T-cell (primary cell): ENCODE data around the gene FAM234B. TPM values are rescaled to one million over a fixed set of nuclear protein-coding genes. Genes with fewer than 3 reads are reported as not detected.

Experiments used
- ATAC-seq, 4 experiments: fragments of 200-7000 bp in 3 of 4; fragments of 150-1000 bp in 1 of 4; cut with Tn5 transposase; replicated peaks in 1 of 4; 1 replicate in 3 of 4; 2 replicates in 1 of 4; pipeline ENCODE4 v1.10.0; 2021; ENCODE audit warnings: moderate library complexity in 3 of 4, mild to moderate bottlenecking in 2 of 4, moderate number of reproducible peaks in 1 of 4
- CTCF ChIA-PET, 2 donors: fragments of 300-600 bp; sonication (Branson Sonifier 250); formaldehyde crosslinking; loops; one replicate each; lab custom pipeline; 2022; ENCODE audit warnings: antibody characterized with exemption in 2 of 2; lab: Charles Lee
- POLR2A ChIA-PET, 2 donors: fragments of 300-600 bp; sonication (Branson Sonifier 250); formaldehyde crosslinking; loops; one replicate each; lab custom pipeline; 2022; ENCODE audit warnings: antibody characterized with exemption in 2 of 2; lab: Charles Lee
- DNase-seq, 35 experiments: peaks; one replicate each; pipeline versions ENCODE4 v3.0.0 to v3.0.0-alpha.2; 2013 to 2023
- H3K27ac ChIP-seq: one replicate; pipeline ENCODE4 v1.5.1; 2013; ENCODE audit warnings: low read length
- H3K27me3 ChIP-seq, 2 experiments: replicated peaks in 1 of 2; 1 replicate in 1 of 2; 2 replicates in 1 of 2; pipeline versions ENCODE4 v1.6.1 to v1.7.0; 2013; ENCODE audit warnings: low read length in 1 of 2, mixed read lengths in 1 of 2; ENCODE audit not compliant: control insufficient read depth in 2 of 2, insufficient read depth in 2 of 2; ENCODE audit errors: extremely low read depth in 1 of 2
- H3K36me3 ChIP-seq, 2 donors: 1 replicate in 1 of 2; 2 replicates in 1 of 2; pipeline versions ENCODE4 v1.6.1 to v1.7.0; 2013; ENCODE audit warnings: low read length in 1 of 2; ENCODE audit not compliant: control insufficient read depth in 2 of 2, insufficient read depth in 1 of 2; ENCODE audit errors: extremely low read depth in 1 of 2
- H3K4me1 ChIP-seq, 2 experiments: 1 replicate in 1 of 2; 2 replicates in 1 of 2; pipeline versions ENCODE4 v1.6.1 to v1.7.0; 2013; ENCODE audit warnings: low read length in 2 of 2, mixed read lengths in 1 of 2; ENCODE audit not compliant: insufficient read depth in 2 of 2, control insufficient read depth in 1 of 2; ENCODE audit errors: extremely low read depth in 1 of 2
- H3K4me3 ChIP-seq, 2 donors: 1 replicate in 1 of 2; 2 replicates in 1 of 2; pipeline versions ENCODE4 v1.5.1 to v1.7.0; 2013; ENCODE audit warnings: mild to moderate bottlenecking in 2 of 2, low read length in 1 of 2, moderate library complexity in 1 of 2; ENCODE audit not compliant: control insufficient read depth in 1 of 2; ENCODE audit errors: extremely low read depth in 1 of 2
- H3K9me3 ChIP-seq: 2 replicates; pipeline ENCODE4 v1.7.0; 2013
- H3K27ac Mint-ChIP-seq, 2 donors: one replicate each; pipeline ENCODE4 v1.8.0; 2020 to 2021; ENCODE audit warnings: mild to moderate bottlenecking in 2 of 2, mixed read lengths in 2 of 2
- H3K27me3 Mint-ChIP-seq, 2 donors: one replicate each; pipeline ENCODE4 v1.8.0; 2021 to 2022; ENCODE audit warnings: mixed read lengths in 2 of 2
- H3K36me3 Mint-ChIP-seq: one replicate; pipeline ENCODE4 v1.8.0; 2021; ENCODE audit warnings: mixed read lengths
- H3K4me1 Mint-ChIP-seq, 3 donors: one replicate each; pipeline ENCODE4 v1.8.0; 2020 to 2022; ENCODE audit warnings: mixed read lengths in 3 of 3, mild to moderate bottlenecking in 1 of 3
- H3K4me3 Mint-ChIP-seq, 3 donors: one replicate each; pipeline ENCODE4 v1.8.0; 2020 to 2022; ENCODE audit warnings: mild to moderate bottlenecking in 3 of 3, mixed read lengths in 3 of 3, moderate library complexity in 3 of 3
- H3K9me3 Mint-ChIP-seq, 3 donors: one replicate each; pipeline ENCODE4 v1.8.0; 2020 to 2022; ENCODE audit warnings: mixed read lengths in 3 of 3
- WGBS: methylation state at CpG from one replicate; pipeline ENCODE4 v1.1.5; 2013; ENCODE audit warnings: missing lambda C conversion rate; ENCODE audit not compliant: insufficient coverage; 5-methylcytosine and 5-hydroxymethylcytosine counted together
- total RNA-seq, 35 experiments: library from RNA in 6 of 35; stranded (reverse) in 6 of 35; fragments of 120-200 nt in 1 of 35; gene quantifications; one replicate each; pipeline versions ENCODE4 v1.2.1 to v1.2.4 and lab custom pipeline; 2013 to 2026

The FAM234B gene
- total RNA-seq, 5 donors from 2014 or later (not counting 1 experiment from before 2014, with no cell fraction given): 4.3 to 5.8 (median 4.6) TPM

DNA sequence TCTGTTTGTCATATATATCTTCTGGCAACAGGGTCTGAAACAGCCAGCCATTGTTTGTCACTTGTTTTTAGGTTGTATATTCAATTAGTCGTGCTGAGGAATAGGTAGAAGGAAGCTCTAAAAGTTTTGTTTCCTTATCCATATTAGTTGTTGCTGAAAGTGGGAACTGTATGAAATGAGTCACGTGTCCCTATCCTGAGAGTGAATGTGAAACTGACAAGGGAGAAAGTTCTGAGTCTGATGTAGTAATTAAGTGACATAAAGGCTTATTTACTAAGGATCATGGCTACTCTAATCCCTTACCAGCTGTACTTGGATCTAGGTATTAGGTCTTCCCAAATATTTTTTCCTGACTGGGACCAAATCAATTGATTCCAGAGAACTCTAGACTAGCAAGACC is 16.4 kb downstream of the FAM234B start:
- Histone ChIP-seq H3K36me3 (peaks cover 0 to 20% of the 10 kb centered on the region in 2 donors), H3K27ac (no peak overlapping the region), H3K9me3 (no peaks in the 10 kb centered on the region), H3K4me1 (no peaks in the 10 kb centered on the region), H3K4me3 (no peak overlapping the region), H3K27me3 (no peaks in the 10 kb centered on the region)
- 80% methylated on average over 1 of the region's 2 CpGs for WGBS
- ATAC-seq: no peak
- H3K27ac Mint-ChIP-seq: no peak overlapping the region
- H3K4me1 Mint-ChIP-seq: peaks cover 0 to under 1% (median 0%) of the 10 kb centered on the region in 3 donors
- no peak for DNase-seq
- H3K9me3 Mint-ChIP-seq: no peaks in the 10 kb centered on the region
- no peaks in the 10 kb centered on the region for H3K27me3 Mint-ChIP-seq
- peaks cover 73% of the 10 kb centered on the region for H3K36me3 Mint-ChIP-seq
- POLR2A ChIA-PET: no interaction called here
- CTCF ChIA-PET: interaction anchor here in 1 of 2 donors (0.6 kb wide), 1 partner anchor 89 kb away, joined by 4 read pairs; no protein-coding TSS in a partner anchor
- no peak overlapping the region for H3K4me3 Mint-ChIP-seq

GRCh38 chr12:13061377-13061776 is 17.2 kb downstream of the FAM234B start:
- Mint-ChIP-seq H3K36me3 (peaks cover 68% of the 10 kb centered on the region), H3K4me1 (no peaks in the 10 kb centered on the region), H3K4me3 (no peak overlapping the region), H3K27ac (no peak overlapping the region), H3K9me3 (no peaks in the 10 kb centered on the region), H3K27me3 (no peaks in the 10 kb centered on the region)
- H3K9me3 ChIP-seq: no peaks in the 10 kb centered on the region
- ChIA-PET CTCF (no interaction called here), POLR2A (no interaction called here)
- no peaks in the 10 kb centered on the region for H3K27me3 ChIP-seq
- WGBS: 79% methylated on average over 2 of the region's 5 CpGs
- H3K27ac ChIP-seq: no peak overlapping the region
- peaks cover 0 to 20% of the 10 kb centered on the region in 2 donors for H3K36me3 ChIP-seq
- DNase-seq (no peak), ATAC-seq (no peak)
- no peak overlapping the region for H3K4me3 ChIP-seq
- H3K4me1 ChIP-seq: no peaks in the 10 kb centered on the region

- Mint-ChIP-seq H3K36me3 (peaks cover 73% of the 10 kb centered on the region), H3K9me3 (no peaks in the 10 kb centered on the region), H3K27ac (no peak overlapping the region), H3K4me1 (peaks cover 0 to 3% (median 0%) of the 10 kb centered on the region in 3 donors), H3K4me3 (no peak overlapping the region), H3K27me3 (no peaks in the 10 kb centered on the region)
- Histone ChIP-seq H3K4me3 (no peak overlapping the region), H3K27me3 (no peaks in the 10 kb centered on the region), H3K27ac (no peak overlapping the region), H3K36me3 (peaks cover 0 to 20% of the 10 kb centered on the region in 2 donors), H3K4me1 (no peaks in the 10 kb centered on the region), H3K9me3 (no peaks in the 10 kb centered on the region)
- no peak for DNase-seq
- no peak for ATAC-seq
- POLR2A ChIA-PET: no interaction called here
- CTCF ChIA-PET: no interaction called here
- 100% methylated on average over 1 of the region's 5 CpGs for WGBS
Measured at GRCh38 chr12:13062669-13063068, 18.5 kb downstream of the FAM234B start.

DNA sequence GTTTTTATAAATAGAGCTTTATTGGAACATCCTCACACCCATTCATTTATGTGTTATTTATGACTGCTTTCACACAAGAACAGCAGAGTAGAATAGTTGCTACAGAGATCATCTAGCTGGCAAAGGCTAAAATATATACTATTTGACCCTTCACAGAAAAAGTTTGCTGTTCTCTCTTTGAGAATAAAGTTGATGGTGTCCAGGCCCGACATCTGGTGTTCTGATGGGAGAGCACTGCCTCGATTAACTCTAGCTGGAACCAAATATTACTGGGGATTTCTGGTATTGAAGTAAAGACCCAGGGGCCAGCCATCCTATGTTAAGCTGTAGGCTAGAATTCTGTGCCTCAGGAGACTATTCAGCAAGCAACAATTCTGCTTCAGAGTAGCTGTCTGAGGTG is 21.8 kb downstream of the FAM234B start:
- H3K4me1 ChIP-seq: no peaks in the 10 kb centered on the region
- peaks cover 68% of the 10 kb centered on the region for H3K36me3 Mint-ChIP-seq

DNA sequence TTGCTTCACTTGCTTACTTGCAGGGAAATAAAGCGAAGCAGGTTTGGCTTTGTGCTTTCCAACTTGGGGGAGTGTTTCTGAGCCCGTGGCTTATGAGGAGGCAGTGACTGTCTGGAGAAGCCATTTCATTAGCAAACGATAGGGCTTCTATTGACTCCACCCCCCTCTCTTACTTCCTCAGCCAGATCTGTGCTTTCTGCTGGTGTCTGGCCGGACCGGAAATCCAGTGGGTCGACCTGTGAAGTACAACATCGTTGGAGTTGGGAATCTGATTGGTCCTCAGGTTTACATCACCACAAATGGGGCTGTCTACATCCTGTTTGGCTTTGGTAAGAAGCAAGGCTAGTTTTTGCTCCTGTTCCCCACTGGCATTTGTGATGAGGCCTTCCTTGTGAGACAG is 22.3 kb downstream of the FAM234B start:
- Histone ChIP-seq H3K4me3 (no peak overlapping the region), H3K27me3 (no peaks in the 10 kb centered on the region), H3K4me1 (no peaks in the 10 kb centered on the region), H3K27ac (no peak overlapping the region), H3K9me3 (no peaks in the 10 kb centered on the region), H3K36me3 (peaks cover 0 to 15% of the 10 kb centered on the region in 2 donors)
- no peaks in the 10 kb centered on the region for H3K27me3 Mint-ChIP-seq
- no peak overlapping the region for H3K27ac Mint-ChIP-seq
- no peaks in the 10 kb centered on the region for H3K9me3 Mint-ChIP-seq
- WGBS: 80% methylated on average over 3 of the region's 7 CpGs
- POLR2A ChIA-PET: no interaction called here
- no peak for ATAC-seq
- H3K4me3 Mint-ChIP-seq: no peak overlapping the region
- DNase-seq: no peak
- peaks cover 66% of the 10 kb centered on the region for H3K36me3 Mint-ChIP-seq
- H3K4me1 Mint-ChIP-seq: peaks cover 0 to 3% (median 0%) of the 10 kb centered on the region in 3 donors
- CTCF ChIA-PET: no interaction called here

More for the DNA sequence above, 21.8 kb downstream of the FAM234B start:
- DNase-seq (no peak), ATAC-seq (no peak)
- Mint-ChIP-seq H3K27me3 (no peaks in the 10 kb centered on the region), H3K9me3 (no peaks in the 10 kb centered on the region), H3K4me1 (peaks cover 0 to 3% (median 0%) of the 10 kb centered on the region in 3 donors), H3K27ac (no peak overlapping the region), H3K4me3 (no peak overlapping the region)
- POLR2A ChIA-PET: no interaction called here
- 100% methylated on average over 1 of the region's 2 CpGs for WGBS
- no peaks in the 10 kb centered on the region for H3K27me3 ChIP-seq
- no peaks in the 10 kb centered on the region for H3K9me3 ChIP-seq
- H3K36me3 ChIP-seq: peaks cover 0 to 16% of the 10 kb centered on the region in 2 donors
- no peak overlapping the region for H3K4me3 ChIP-seq
- CTCF ChIA-PET: no interaction called here
- H3K27ac ChIP-seq: no peak overlapping the region

- WGBS: no CpG with 5 or more reads among the region's 1 CpG
- ATAC-seq: no peak
- Histone ChIP-seq H3K4me3 (no peak overlapping the region), H3K36me3 (peaks cover 0 to 12% of the 10 kb centered on the region in 2 donors), H3K27ac (no peak overlapping the region), H3K27me3 (no peaks in the 10 kb centered on the region), H3K9me3 (no peaks in the 10 kb centered on the region), H3K4me1 (no peaks in the 10 kb centered on the region)
- no peaks in the 10 kb centered on the region for H3K27me3 Mint-ChIP-seq
- POLR2A ChIA-PET: no interaction called here
- H3K27ac Mint-ChIP-seq: no peak overlapping the region
- DNase-seq: no peak
- CTCF ChIA-PET: no interaction called here
- H3K9me3 Mint-ChIP-seq: no peaks in the 10 kb centered on the region
- peaks cover 0 to 3% (median 0%) of the 10 kb centered on the region in 3 donors for H3K4me1 Mint-ChIP-seq
- no peak overlapping the region for H3K4me3 Mint-ChIP-seq
- peaks cover 62% of the 10 kb centered on the region for H3K36me3 Mint-ChIP-seq
Measured at GRCh38 chr12:13067322-13067721, 23.1 kb downstream of the FAM234B start.

DNA sequence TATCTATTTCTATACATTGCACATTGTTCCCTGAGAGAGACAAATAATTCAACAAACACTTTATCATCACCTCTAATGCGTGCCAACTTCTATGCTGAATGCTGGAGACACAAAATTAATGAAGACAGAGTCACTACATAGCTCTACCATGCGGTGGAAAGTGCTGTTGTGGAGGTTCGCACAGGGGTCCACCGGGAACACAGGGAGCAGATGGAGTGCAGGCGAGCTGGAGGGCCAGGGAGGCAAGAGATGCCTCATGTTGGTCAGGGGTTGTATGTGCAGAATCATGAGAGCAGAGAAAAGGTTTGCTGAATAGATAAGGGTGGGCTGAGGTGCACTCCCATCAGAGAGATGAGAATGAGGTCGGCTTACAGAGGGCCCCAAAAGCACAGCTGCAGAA is 25.2 kb downstream of the FAM234B start:
- H3K9me3 ChIP-seq: no peaks in the 10 kb centered on the region
- H3K4me1 ChIP-seq: no peaks in the 10 kb centered on the region
- peaks cover 0 to 12% of the 10 kb centered on the region in 2 donors for H3K36me3 ChIP-seq
- no peak overlapping the region for H3K27ac ChIP-seq
- WGBS: 89% methylated on average over 6 of the region's 6 CpGs
- Mint-ChIP-seq H3K27ac (no peak overlapping the region), H3K4me1 (peaks cover 0 to 3% (median 0%) of the 10 kb centered on the region in 3 donors), H3K27me3 (no peaks in the 10 kb centered on the region), H3K9me3 (no peaks in the 10 kb centered on the region), H3K36me3 (peaks cover 47% of the 10 kb centered on the region), H3K4me3 (no peak overlapping the region)
- ATAC-seq: no peak
- DNase-seq: no peak
- ChIA-PET CTCF (no interaction called here), POLR2A (no interaction called here)
- no peak overlapping the region for H3K4me3 ChIP-seq
- H3K27me3 ChIP-seq: no peaks in the 10 kb centered on the region
